Ramos (cell line): Measurements from ENCODE around the gene CREBBP.

ENCODE experiments used
- in situ Hi-C: fragments of 300-500 bp; cut with MboI; formaldehyde crosslinking; loops from one replicate; pipeline ENCODE4 v1.14.3; 2022; ENCODE audit warnings: low sequenced_read_pairs; ENCODE audit not compliant: unreplicated experiment

Gene CREBBP

GRCh38 chr16:3804426-3805016 is 76.0 kb downstream of the CREBBP start:
- in situ Hi-C loops = no loop called here

DNA sequence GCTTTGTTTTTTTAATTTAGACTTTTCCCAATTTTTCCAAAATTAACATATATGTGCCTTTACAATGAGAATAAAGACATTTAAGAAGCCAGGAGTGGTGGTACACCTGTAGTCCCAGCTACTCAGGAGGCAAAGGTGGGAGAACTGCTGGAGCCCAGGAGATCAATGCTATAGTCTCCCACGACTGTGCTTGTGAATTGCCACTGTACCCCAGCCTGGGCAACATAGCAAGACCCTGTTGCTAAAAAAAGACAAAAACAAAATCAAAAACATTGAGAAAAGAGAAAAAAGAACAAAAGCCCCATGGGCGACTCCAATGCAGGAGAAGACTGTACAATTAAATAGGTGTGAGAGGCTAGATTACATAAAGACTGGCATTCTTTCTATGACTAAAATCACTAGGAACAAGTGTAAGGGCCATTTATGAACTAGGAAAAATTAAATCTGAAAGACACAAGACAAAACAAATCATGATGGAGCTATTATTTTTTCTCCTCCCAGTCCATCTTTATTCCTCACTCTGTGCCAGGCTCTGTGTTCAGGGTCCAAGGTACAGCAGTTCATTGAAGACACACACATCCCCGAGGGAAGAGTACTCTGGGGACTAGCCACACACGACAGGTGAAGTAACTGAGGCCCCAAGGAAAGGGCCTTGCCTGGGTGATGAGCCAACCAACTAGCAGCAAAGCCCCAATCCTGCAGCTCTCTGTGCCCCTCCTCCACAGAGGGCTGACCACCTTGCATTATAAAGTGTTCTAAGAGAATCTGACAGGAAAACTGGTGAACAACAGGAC is 79.8 kb downstream of the CREBBP start:
- in situ Hi-C loops = no loop called here

- in situ Hi-C loops = no loop called here
Observed at GRCh38 chr16:3800019-3800418, 80.5 kb downstream of the CREBBP start.

DNA sequence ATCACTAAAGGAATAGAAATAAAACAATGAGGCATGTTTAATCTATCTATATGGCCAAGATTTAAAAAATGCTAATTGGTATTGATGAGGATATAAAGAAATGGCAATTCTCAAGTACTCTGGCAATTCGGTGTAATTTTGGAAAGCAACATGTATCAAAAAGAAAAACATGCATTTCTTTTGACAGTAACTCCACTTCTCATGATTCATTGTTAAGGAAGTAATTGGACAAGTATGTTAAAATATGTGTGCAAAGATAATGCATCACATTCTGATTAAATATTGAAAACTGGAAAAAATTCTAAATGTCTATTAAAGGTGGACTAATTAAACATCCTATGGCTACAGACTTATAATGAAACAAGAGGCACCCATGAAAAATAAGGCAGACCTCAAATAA is 81.2 kb downstream of the CREBBP start:
- in situ Hi-C loops = no loop called here

DNA sequence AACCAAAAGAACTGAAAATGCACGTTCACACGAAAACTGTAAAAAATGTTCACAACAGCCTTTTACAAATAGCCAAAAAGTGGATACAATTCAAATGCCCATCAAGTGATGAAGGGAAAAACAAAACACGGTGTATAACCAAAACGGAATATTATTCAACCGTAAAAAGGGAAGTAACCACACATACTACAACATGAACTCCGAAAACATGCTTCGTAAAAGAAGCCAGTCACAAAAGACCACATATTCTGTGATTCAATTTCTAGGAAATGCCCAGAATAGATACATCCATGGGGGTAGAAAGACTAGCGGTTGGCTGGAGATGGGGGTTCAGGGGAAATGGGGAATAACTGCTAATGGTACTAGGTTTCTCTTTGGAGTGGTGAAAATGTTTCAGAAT is 81.7 kb downstream of the CREBBP start:
- in situ Hi-C loops = no loop called here

DNA sequence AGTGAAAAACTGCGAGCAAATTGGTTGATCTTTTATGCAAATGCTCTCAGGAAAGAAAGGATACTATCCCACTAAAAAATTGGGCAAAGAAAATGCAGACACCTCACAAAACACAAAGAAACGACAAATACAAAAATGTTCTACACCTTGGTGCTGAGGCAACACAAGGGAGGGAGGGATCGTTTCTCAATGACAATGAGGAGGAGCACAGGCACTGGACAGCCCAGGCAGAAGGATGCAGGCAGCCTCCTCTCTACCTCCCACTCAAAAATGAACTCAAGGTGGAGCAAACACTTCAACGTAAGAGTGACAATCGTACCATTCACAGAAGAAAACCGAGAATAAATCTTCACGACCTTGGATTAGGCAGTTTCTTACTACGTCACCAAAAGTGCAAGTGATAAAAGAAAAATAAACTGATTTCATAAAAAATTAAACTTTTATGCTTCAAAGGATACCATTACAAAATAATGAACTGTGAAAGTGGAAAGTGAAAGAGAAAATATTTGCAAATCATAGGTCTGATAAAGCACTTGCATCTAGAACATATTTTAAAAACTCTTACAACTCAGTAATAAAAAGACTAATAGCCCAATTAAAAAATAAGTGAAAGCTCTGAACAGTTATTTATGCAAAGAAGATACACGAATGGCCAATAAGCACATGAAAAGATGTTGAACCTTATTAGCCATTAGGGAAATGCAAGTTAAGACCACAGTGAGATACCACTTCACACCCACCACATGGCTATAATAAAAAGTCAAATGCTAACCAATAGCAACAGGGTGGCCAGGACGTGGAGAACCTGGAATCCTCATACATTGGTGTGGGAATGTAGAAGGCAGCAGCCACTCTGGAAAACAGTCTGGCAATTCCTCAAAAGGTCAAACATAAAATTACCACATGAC is 82.4 kb downstream of the CREBBP start:
- in situ Hi-C loops = no loop called here

GRCh38 chr16:3797473-3797872 is 83.0 kb downstream of the CREBBP start:
- in situ Hi-C loops = no loop called here

GRCh38 chr16:3793161-3793576 is 87.3 kb downstream of the CREBBP start:
- in situ Hi-C loops = no loop called here

GRCh38 chr16:3792472-3793012 is 88.0 kb downstream of the CREBBP start:
- in situ Hi-C loops = no loop called here

- in situ Hi-C loops = no loop called here
Observed at GRCh38 chr16:3791701-3792100, 88.8 kb downstream of the CREBBP start.

- in situ Hi-C loops = no loop called here
Observed at GRCh38 chr16:3789375-3790099, 91.0 kb downstream of the CREBBP start.

- in situ Hi-C loops = no loop called here
Observed at GRCh38 chr16:3788711-3789374, 91.7 kb downstream of the CREBBP start.

DNA sequence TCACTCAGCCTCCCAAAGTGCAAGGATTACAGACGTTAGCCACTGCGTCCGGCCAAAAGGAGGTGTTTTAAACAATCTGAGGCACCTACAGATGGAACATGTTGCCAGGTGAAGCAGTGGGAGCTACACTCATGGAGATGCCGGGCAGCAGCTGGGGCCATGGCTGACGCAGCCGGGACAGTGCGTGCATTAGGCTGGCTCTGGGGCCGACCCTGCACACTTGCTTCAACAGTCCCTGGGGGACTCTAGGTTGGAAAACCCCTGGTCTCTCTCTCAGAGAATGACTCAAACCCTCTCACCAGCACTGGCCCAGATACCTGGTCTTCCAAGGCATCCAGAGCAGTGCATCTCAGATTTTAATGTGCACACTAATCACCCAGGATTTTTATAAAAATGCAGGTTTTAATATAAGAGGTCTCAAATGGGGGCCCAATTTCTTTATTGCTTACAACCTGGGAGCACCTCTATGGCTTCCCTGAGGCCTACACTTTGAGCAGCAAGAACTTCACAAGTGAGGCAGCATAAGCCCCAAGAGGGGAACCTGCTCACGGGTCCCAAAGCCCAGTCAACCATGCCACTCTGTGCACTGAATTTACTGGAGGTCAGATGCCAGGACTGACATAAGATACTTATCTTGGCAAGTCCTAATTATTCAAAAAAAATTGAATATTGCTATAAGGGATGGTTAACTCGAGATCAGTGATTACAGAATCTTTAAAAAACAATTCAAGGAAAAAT is 92.4 kb downstream of the CREBBP start:
- in situ Hi-C loops = no loop called here

GRCh38 chr16:3785413-3785812 is 95.1 kb downstream of the CREBBP start:
- in situ Hi-C loops = no loop called here

- in situ Hi-C loops = no loop called here
Observed at GRCh38 chr16:3783516-3783915, 97.0 kb downstream of the CREBBP start.

DNA sequence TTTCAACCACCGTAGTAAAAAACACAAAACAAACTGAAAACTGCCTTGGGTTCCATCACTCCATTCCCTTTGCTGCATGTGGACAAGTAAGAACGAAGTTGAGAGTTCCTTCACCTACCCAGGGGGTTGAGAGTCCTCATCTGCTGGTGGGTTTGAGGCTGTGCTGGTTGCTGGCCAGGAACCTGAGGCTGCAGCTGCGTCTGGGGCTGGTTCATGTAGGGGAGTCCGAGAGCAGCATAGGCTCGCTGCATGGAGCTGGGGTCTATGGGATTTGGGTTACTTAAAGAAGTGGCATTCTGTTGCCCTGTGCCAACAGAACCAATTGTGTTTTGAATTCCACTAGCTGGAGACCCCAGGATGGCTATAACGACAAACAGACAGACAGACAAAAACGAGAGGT is 97.9 kb downstream of the CREBBP start:
- in situ Hi-C loops = no loop called here

- in situ Hi-C loops = no loop called here
Observed at GRCh38 chr16:3781421-3781820, 99.1 kb downstream of the CREBBP start.

DNA sequence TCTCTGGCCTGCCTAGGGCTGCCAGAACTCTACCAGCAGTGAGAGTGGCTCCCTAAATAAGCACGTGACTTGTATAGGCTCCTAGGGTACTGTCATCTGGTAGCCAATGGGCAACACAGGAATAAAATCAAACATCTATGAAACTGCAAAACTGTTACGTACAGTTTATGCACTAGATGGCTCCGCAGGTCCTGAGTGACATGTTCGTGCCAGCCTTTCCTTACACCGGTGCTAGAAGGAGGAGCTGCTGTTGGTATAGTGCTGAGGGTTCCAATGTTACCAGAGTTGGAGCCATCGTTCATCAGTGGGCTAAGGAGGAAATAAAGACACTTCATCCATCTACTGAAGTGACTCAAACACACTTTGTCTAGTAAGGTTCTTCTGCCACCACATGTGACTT is 99.9 kb downstream of the CREBBP start:
- in situ Hi-C loops = no loop called here

DNA sequence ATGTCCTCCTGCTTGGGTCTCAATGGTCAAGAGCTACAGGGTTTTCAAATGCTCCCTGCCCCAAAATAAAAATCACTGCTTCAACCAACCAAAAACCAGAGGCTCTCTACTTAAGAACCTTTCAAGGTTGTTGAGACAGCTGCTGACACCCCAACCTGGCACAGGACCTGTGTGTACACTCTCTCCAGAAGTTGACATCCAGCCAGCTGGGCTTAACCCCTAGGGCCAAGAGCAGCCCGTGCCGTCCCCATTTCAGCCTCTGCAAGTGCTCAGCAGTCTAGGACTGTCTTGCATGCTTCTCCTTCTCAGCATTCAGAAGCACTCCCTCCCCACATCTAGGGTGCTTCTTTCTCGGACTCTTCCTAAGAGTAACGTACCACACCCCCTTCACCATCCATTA is 104.2 kb downstream of the CREBBP start:
- in situ Hi-C loops = no loop called here
